Measurements from ENCODE around the gene ZNF550.
"Not testable (repeated sequence)": the region's sequence is repeated elsewhere in the genome, so short reads cannot be mapped to it uniquely, and the experiment has no call there.

Gene ZNF550

GRCh38 chr19:57537953-57538547, 21.6 kb downstream of the ZNF550 start:
- DNase-seq (ENCODE audit: low read depth in 2 of 3, low spot score in 1 of 3) = no peak

GRCh38 chr19:57527136-57527881, 32.4 kb downstream of the ZNF550 start, which contains the start of gene ZNF549:
Gene ZNF549, plus strand, starts transcription at chr19:57527356. Its CDS starts 218 bp downstream, at chr19:57527574.
- DNase-seq (ENCODE audit: low read depth in 2 of 3, low spot score in 1 of 3) = peak; percentile 71 to 83 (median 83)

GRCh38 chr19:57518021-57518420, 41.6 kb downstream of the ZNF550 start:
- not testable (repeated sequence) for DNase-seq (ENCODE audit: low read depth in 2 of 3, low spot score in 1 of 3)

- DNase-seq (ENCODE audit: low read depth in 2 of 3, low spot score in 1 of 3) = no peak
These were observed 44.4 kb downstream of the ZNF550 start for GRCh38 chr19:57515255-57515654.

GRCh38 chr19:57512845-57513244, 46.8 kb downstream of the ZNF550 start:
- no peak for DNase-seq (ENCODE audit: low read depth in 2 of 3, low spot score in 1 of 3)

- no peak for DNase-seq (ENCODE audit: low read depth in 2 of 3, low spot score in 1 of 3)
These were observed 48.2 kb downstream of the ZNF550 start for GRCh38 chr19:57511484-57511883.

- DNase-seq (ENCODE audit: low read depth in 2 of 3, low spot score in 1 of 3) = no peak
These were observed 53.5 kb downstream of the ZNF550 start for GRCh38 chr19:57506163-57506562.

- not testable (repeated sequence) for DNase-seq (ENCODE audit: low read depth in 2 of 3, low spot score in 1 of 3)
These were observed 59.3 kb downstream of the ZNF550 start for GRCh38 chr19:57500400-57500799.

- DNase-seq (ENCODE audit: low read depth in 2 of 3, low spot score in 1 of 3) = peak; percentile 82 to 95 (median 90)
These were observed 59.8 kb downstream of the ZNF550 start, which contains the start of gene ZNF773 for GRCh38 chr19:57499680-57500395. Gene ZNF773, plus strand, starts transcription at chr19:57499938. Its CDS starts 143 bp downstream, at chr19:57500081.

GRCh38 chr19:57499332-57499679, 60.4 kb downstream of the ZNF550 start:
- not testable (repeated sequence) for DNase-seq (ENCODE audit: low read depth in 2 of 3, low spot score in 1 of 3)

- not testable (repeated sequence) for DNase-seq (ENCODE audit: low read depth in 2 of 3, low spot score in 1 of 3)
These were observed 71.4 kb downstream of the ZNF550 start for GRCh38 chr19:57488299-57488644.

- DNase-seq (ENCODE audit: low read depth in 2 of 3, low spot score in 1 of 3) = peak; percentile 84 to 88 (median 86)
These were observed 72.0 kb downstream of the ZNF550 start, which contains the start of gene ZNF419 for GRCh38 chr19:57487477-57488298. Gene ZNF419, plus strand, starts transcription at chr19:57487750. Its CDS starts 201 bp downstream, at chr19:57487951.
